PC-3 (cell line): ENCODE measurements around the gene IL18R1.

Experiments used
- CTCF ChIP-seq: fragments of 300-600 bp; sonication (generic); conservative IDR thresholded peaks from 2 replicates; pipeline ENCODE4 v1.5.1; 2017; ENCODE audit warnings: antibody characterized with exemption, low read depth, mild to moderate bottlenecking, low read length
- EZH2 ChIP-seq: fragments of 300-600 bp; sonication (generic); IDR thresholded peaks from one replicate; pipeline ENCODE4 v1.6.1; 2017; ENCODE audit warnings: antibody characterized with exemption, mild to moderate bottlenecking, low read length; ENCODE audit not compliant: unreplicated experiment
- EZH2phosphoT487 ChIP-seq: fragments of 300-600 bp; sonication (generic); IDR thresholded peaks from 2 replicates; pipeline ENCODE4 v1.6.1; 2018; ENCODE audit warnings: mild to moderate bottlenecking, antibody characterized with exemption, low read length, borderline replicate concordance

- TF ChIP-seq CTCF (no peak), EZH2phosphoT487 (no peak), EZH2 (no peak)
Measured at GRCh38 chr2:102340778-102341177, 14.8 kb upstream of the IL18R1 start.
